H1 (cell line): ENCODE results near the gene MYH6. TPM values are rescaled to one million over a fixed set of nuclear protein-coding genes. Genes with fewer than 3 reads are reported as not detected.

Experiments used
- CTCF ChIA-PET: fragments of 300-600 bp; sonication (Branson Sonifier 250); formaldehyde crosslinking; loops from one replicate; lab custom pipeline; 2021; ENCODE audit not compliant: partially characterized antibody; lab: Charles Lee
- POLR2A ChIA-PET: fragments of 300-600 bp; sonication (Branson Sonifier 250); formaldehyde crosslinking; loops from one replicate; lab custom pipeline; 2021; ENCODE audit warnings: inconsistent platforms; ENCODE audit not compliant: partially characterized antibody; lab: Charles Lee
- DNase-seq, 2 experiments: peaks; one replicate each; pipeline versions ENCODE4 v3.0.0 to v3.0.0-alpha.2; 2010 to 2022; ENCODE audit warnings: low spot score in 2 of 2, low read depth in 1 of 2, mixed read lengths in 1 of 2
- FAIRE-seq: peaks from 2 replicates; lab custom pipeline; 2011; peaks lifted over from hg19 to GRCh38; lab: Jason Lieb, UNC
- H2AFZ ChIP-seq: 2 replicates; pipeline ENCODE4 v1.8.1; 2012; ENCODE audit warnings: low read length, inconsistent platforms
- H2AK5ac ChIP-seq: 2 replicates; pipeline ENCODE4 v1.6.1; 2013; ENCODE audit warnings: low read depth, low read length
- H2BK120ac ChIP-seq: replicated peaks from 2 replicates; pipeline ENCODE3; 2013; ENCODE audit warnings: low read depth, low read length, inconsistent platforms
- H2BK12ac ChIP-seq: 2 replicates; pipeline ENCODE4 v1.6.1; 2013; ENCODE audit warnings: low read depth, low read length
- H2BK15ac ChIP-seq: 2 replicates; pipeline ENCODE4 v1.6.1; 2013; ENCODE audit warnings: low read length
- H2BK20ac ChIP-seq: 2 replicates; pipeline ENCODE4 v1.6.1; 2013; ENCODE audit warnings: low read length
- H2BK5ac ChIP-seq: 2 replicates; pipeline ENCODE4 v1.6.1; 2013; ENCODE audit warnings: low read depth, low read length
- H3K14ac ChIP-seq: 2 replicates; pipeline ENCODE4 v1.6.1; 2013; ENCODE audit warnings: inconsistent platforms; ENCODE audit not compliant: insufficient read length
- H3K18ac ChIP-seq: 2 replicates; pipeline ENCODE4 v1.6.1; 2013; ENCODE audit warnings: low read length; ENCODE audit errors: extremely low read depth
- H3K23ac ChIP-seq: 2 replicates; pipeline ENCODE4 v1.6.1; 2013; ENCODE audit warnings: inconsistent platforms; ENCODE audit not compliant: insufficient read length
- H3K23me2 ChIP-seq: 2 replicates; pipeline ENCODE4 v1.6.1; 2013; ENCODE audit warnings: low read depth, low read length
- H3K27ac ChIP-seq: 2 replicates; pipeline ENCODE4 v1.6.1; 2011; ENCODE audit warnings: low read depth, low read length, inconsistent platforms
- H3K27me3 ChIP-seq, 4 experiments: replicated peaks in 1 of 4; 1 replicate in 1 of 4; 2 replicates in 3 of 4; pipeline versions ENCODE4 v1.6.1 to v1.8.1; 2011 to 2013; ENCODE audit warnings: low read length in 3 of 4, mild to moderate bottlenecking in 3 of 4, inconsistent platforms in 2 of 4, mixed read lengths in 2 of 4, moderate library complexity in 1 of 4; ENCODE audit not compliant: control insufficient read depth in 3 of 4, insufficient read depth in 3 of 4; ENCODE audit errors: extremely low read depth in 1 of 4
- H3K36me3 ChIP-seq, 4 experiments: 2 replicates each; pipeline versions ENCODE4 v1.6.1 to v1.8.1; 2011 to 2013; ENCODE audit warnings: mild to moderate bottlenecking in 4 of 4, low read length in 3 of 4, moderate library complexity in 2 of 4, control low read depth in 1 of 4, inconsistent platforms in 1 of 4; ENCODE audit not compliant: insufficient read depth in 4 of 4, control insufficient read depth in 2 of 4
- H3K4ac ChIP-seq: replicated peaks from 2 replicates; pipeline ENCODE3; 2013; ENCODE audit warnings: low read length, low read depth, mixed read lengths, inconsistent platforms; ENCODE audit not compliant: insufficient read length
- H3K4me1 ChIP-seq, 4 experiments: replicated peaks in 1 of 4; 1 replicate in 1 of 4; 2 replicates in 3 of 4; pipeline versions ENCODE4 v1.6.1 to v1.8.1; 2011 to 2013; ENCODE audit warnings: low read length in 3 of 4, inconsistent platforms in 2 of 4, mixed read lengths in 1 of 4; ENCODE audit not compliant: insufficient read depth in 4 of 4, control insufficient read depth in 3 of 4
- H3K4me2 ChIP-seq, 2 experiments: 2 replicates each; pipeline versions ENCODE4 v1.6.1 to v1.8.1; 2011 to 2013; ENCODE audit warnings: low read depth in 2 of 2, low read length in 2 of 2, control low read depth in 1 of 2, inconsistent platforms in 1 of 2, mild to moderate bottlenecking in 1 of 2; ENCODE audit not compliant: insufficient read depth in 1 of 2
- H3K4me3 ChIP-seq, 4 experiments: fragments of 200-600, 300-600 bp in 1 of 4; sonication (generic), shearing (Covaris generic), sonication (Bioruptor Twin) in 1 of 4; 2 replicates each; pipeline versions ENCODE4 v1.5.1 to v1.8.1; 2011 to 2016; ENCODE audit warnings: low read length in 4 of 4, low read depth in 3 of 4, control low read depth in 2 of 4, inconsistent platforms in 2 of 4, mild to moderate bottlenecking in 2 of 4, mixed read lengths in 1 of 4, moderate library complexity in 1 of 4; ENCODE audit not compliant: insufficient read depth in 2 of 4; ENCODE audit errors: extremely low read depth in 1 of 4
- H3K56ac ChIP-seq: replicated peaks from 2 replicates; pipeline ENCODE3; 2013; ENCODE audit warnings: low read depth, mild to moderate bottlenecking, mixed read lengths, low read length, inconsistent platforms; ENCODE audit not compliant: insufficient read length
- H3K79me1 ChIP-seq: 2 replicates; pipeline ENCODE4 v1.6.1; 2013; ENCODE audit warnings: low read depth, low read length, control low read depth
- H3K79me2 ChIP-seq, 2 experiments: 2 replicates each; pipeline versions ENCODE4 v1.6.1 to v1.8.1; 2012 to 2013; ENCODE audit warnings: low read length in 2 of 2, mild to moderate bottlenecking in 2 of 2, inconsistent platforms in 1 of 2; ENCODE audit not compliant: insufficient read depth in 2 of 2, control insufficient read depth in 1 of 2
- H3K9ac ChIP-seq, 4 experiments: replicated peaks in 1 of 4; 1 replicate in 1 of 4; 2 replicates in 3 of 4; pipeline versions ENCODE4 v1.6.1 to v1.8.1; 2011 to 2013; ENCODE audit warnings: low read depth in 3 of 4, low read length in 3 of 4, control low read depth in 2 of 4, mild to moderate bottlenecking in 2 of 4, moderate library complexity in 2 of 4, inconsistent platforms in 1 of 4; ENCODE audit errors: extremely low read depth in 1 of 4
- H3K9me3 ChIP-seq, 2 experiments: 2 replicates each; pipeline versions ENCODE4 v1.6.1 to v1.8.1; 2012 to 2013; ENCODE audit warnings: mild to moderate bottlenecking in 2 of 2, moderate library complexity in 2 of 2, control low read depth in 1 of 2, inconsistent platforms in 1 of 2, low read depth in 1 of 2, low read length in 1 of 2, mixed read lengths in 1 of 2; ENCODE audit not compliant: insufficient read depth in 2 of 2
- H4K20me1 ChIP-seq, 2 experiments: replicated peaks in 1 of 2; 2 replicates each; pipeline versions ENCODE3 to v1.8.1; 2011 to 2013; ENCODE audit warnings: inconsistent platforms in 2 of 2, low read length in 2 of 2, mild to moderate bottlenecking in 1 of 2; ENCODE audit not compliant: insufficient read depth in 2 of 2, control insufficient read depth in 1 of 2
- H4K5ac ChIP-seq: 2 replicates; pipeline ENCODE4 v1.6.1; 2013; ENCODE audit warnings: low read length, low read depth, mixed read lengths, inconsistent platforms; ENCODE audit not compliant: insufficient read length
- H4K8ac ChIP-seq: 2 replicates; pipeline ENCODE4 v1.8.0; 2013; ENCODE audit warnings: mild to moderate bottlenecking, moderate library complexity, low read length, inconsistent platforms; ENCODE audit not compliant: insufficient read depth; ENCODE audit errors: extremely low read depth
- H4K91ac ChIP-seq: replicated peaks from 2 replicates; pipeline ENCODE3; 2013; ENCODE audit warnings: low read length, mixed read lengths, inconsistent platforms; ENCODE audit not compliant: insufficient read length
- BCL11A ChIP-seq, 2 experiments: IDR thresholded peaks; one replicate each; pipeline ENCODE4 v1.6.1; 2011; ENCODE audit warnings: low read depth in 2 of 2, low read length in 2 of 2, mild to moderate bottlenecking in 2 of 2
- CBX5 ChIP-seq: fragments of 300-800, 300-1000 bp; sonication (generic); IDR thresholded peaks from 2 replicates; pipeline ENCODE4 v1.7.1; 2016; ENCODE audit warnings: antibody characterized with exemption, low read length, low read depth
- EGR1 ChIP-seq: IDR thresholded peaks from 2 replicates; pipeline ENCODE4 v1.6.1; 2011; ENCODE audit warnings: low read depth, low read length, borderline replicate concordance
- KDM4A ChIP-seq: IDR thresholded peaks from one replicate; pipeline ENCODE4 v1.7.1; 2012; ENCODE audit warnings: low read depth, mild to moderate bottlenecking, moderate library complexity, low read length, inconsistent platforms; ENCODE audit not compliant: severe bottlenecking
- POLR2AphosphoS5 ChIP-seq: IDR thresholded peaks from 2 replicates; pipeline ENCODE4 v1.6.1; 2011; ENCODE audit warnings: low read depth, low read length
- TAF1 ChIP-seq: IDR thresholded peaks from 2 replicates; pipeline ENCODE4 v1.6.1; 2011; ENCODE audit warnings: mild to moderate bottlenecking, low read depth, low read length
- WGBS, 2 experiments: shearing (Covaris generic) in 1 of 2; methylation state at CpG; one replicate each; pipeline versions ENCODE4 v1.1.6 to v1.1.7; 2013 to 2015; ENCODE audit warnings: low lambda C conversion rate in 2 of 2, mixed read lengths in 2 of 2, inconsistent platforms in 1 of 2, low coverage in 1 of 2, missing lambda C conversion rate in 1 of 2; ENCODE audit not compliant: insufficient replicate concordance in 2 of 2, insufficient coverage in 1 of 2, insufficient read length in 1 of 2; ENCODE audit errors: extremely low coverage in 1 of 2, missing lambda C conversion rate in 1 of 2; 5-methylcytosine and 5-hydroxymethylcytosine counted together
- polyA plus RNA-seq, 7 experiments: library from polyadenylated mRNA; depleted of rRNA in 3 of 7; stranded (reverse) in 5 of 7; unstranded in 2 of 7; fragments of >200 nt in 5 of 7; fragments of 200-250 nt in 2 of 7; gene quantifications; 1 replicate in 5 of 7; 2 replicates in 1 of 7; 4 replicates in 1 of 7; pipeline versions ENCODE4 v1.2.1 to v1.2.3, GENCODE V29; 2011 to 2013; ENCODE audit warnings: missing spikeins in 2 of 7, mixed read lengths in 2 of 7
- total RNA-seq: library from RNA; stranded (reverse); fragmentation: NEBNext Ultra II Directional; extraction: Animal tissue kit (Norgen Biotek cat#: 25700); gene quantifications from 2 replicates; pipeline ENCODE4 v1.2.1, GENCODE V29; 2021
- TF ChIP-seq, protein P1 (sequence below): IDR thresholded peaks from 2 replicates; pipeline ENCODE4 v1.6.1; 2012; ENCODE audit warnings: low read length, inconsistent platforms

MYH6 gene
- total and polyA plus RNA-seq, 2 of the 8 experiments (the other 6 are each of a cell fraction or from before 2014, with no cell fraction given), result 0.03 TPM; not detected in 1

DNA sequence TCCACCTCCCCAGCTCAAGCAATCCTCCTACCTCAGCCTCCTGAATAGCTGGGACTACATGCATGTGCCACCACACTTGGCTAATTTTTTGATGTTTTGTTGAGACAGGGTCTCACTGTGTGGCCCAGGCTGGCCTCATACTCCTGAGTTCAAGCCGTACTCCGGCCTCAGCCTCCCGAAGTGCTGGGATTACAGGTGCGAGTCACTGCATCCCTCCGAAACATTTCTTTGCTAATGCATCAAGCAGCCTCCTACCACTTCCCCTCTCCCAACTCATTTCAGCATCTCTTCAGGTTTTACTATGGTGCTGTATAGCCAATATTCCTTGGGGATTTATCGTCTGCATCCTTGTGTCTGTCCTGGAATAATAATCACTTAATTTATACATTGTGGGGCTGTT lies 53.1 kb downstream of the MYH6 start:
- H3K36me3 ChIP-seq, result peaks cover 0 to 22% (median 8%) of the 10 kb centered on the region in 4 experiments; a peak in 4 of 8 replicates
- no peak overlapping the region for H2AFZ ChIP-seq
- no peak overlapping the region for H3K23ac ChIP-seq
- no peak overlapping the region for H2BK20ac ChIP-seq
- H3K4me2 ChIP-seq, result no peak overlapping the region
- H2BK15ac ChIP-seq, result no peak overlapping the region
- no peak overlapping the region for H3K18ac ChIP-seq
- peaks cover 0 to 3% of the 10 kb centered on the region in 2 experiments for H4K20me1 ChIP-seq
- H3K14ac ChIP-seq, result no peak overlapping the region
- no peak overlapping the region for H2BK120ac ChIP-seq
- H3K9me3 ChIP-seq, result no peaks in the 10 kb centered on the region
- peaks cover 0 to 3% (median 2%) of the 10 kb centered on the region in 4 experiments; a peak in 4 of 7 replicates for H3K4me1 ChIP-seq
- no peak overlapping the region for H3K4ac ChIP-seq
- DNase-seq (no peak), FAIRE-seq (no peak)
- no peak overlapping the region for H4K5ac ChIP-seq
- ChIA-PET POLR2A (interaction anchor here (0.6 to 6.4 kb wide), 4 partner anchors 9 to 193 kb away, joined by 3 to 73 read pairs (median 14); partner anchors contain the start of genes EFS and PABPN1), CTCF (interaction anchor here (0.9 to 20.9 kb wide), 6 partner anchors 9 to 123 kb away, joined by 3 to 333 read pairs (median 7); partner anchors contain the start of genes CMTM5 and IL25)
- no peak overlapping the region for H3K56ac ChIP-seq
- H3K9ac ChIP-seq, result no peak overlapping the region
- peaks cover 10% of the 10 kb centered on the region for H3K23me2 ChIP-seq
- no peak overlapping the region for H3K27ac ChIP-seq
- WGBS, 2 experiments, result 90% methylated on average over 6 of the region's 6 CpGs; no CpG with 5 or more reads in 1 of the 2 experiments
- no peak overlapping the region for H4K8ac ChIP-seq
- H2BK5ac ChIP-seq, result no peak overlapping the region
- H3K79me2 ChIP-seq, result no peaks in the 10 kb centered on the region
- no peaks in the 10 kb centered on the region for H3K79me1 ChIP-seq
- TF ChIP-seq EGR1 (no peak), KDM4A (no peak), TAF1 (no peak), BCL11A (IDR thresholded peaks at IDR 0.05; ENCODE audit: low read depth in 2 of 2, low read length in 2 of 2) (no peak), CBX5 (no peak), POLR2AphosphoS5 (peak; percentile 62; the same call in 1 of the 2 replicates)
- TF ChIP-seq, protein P1, sequence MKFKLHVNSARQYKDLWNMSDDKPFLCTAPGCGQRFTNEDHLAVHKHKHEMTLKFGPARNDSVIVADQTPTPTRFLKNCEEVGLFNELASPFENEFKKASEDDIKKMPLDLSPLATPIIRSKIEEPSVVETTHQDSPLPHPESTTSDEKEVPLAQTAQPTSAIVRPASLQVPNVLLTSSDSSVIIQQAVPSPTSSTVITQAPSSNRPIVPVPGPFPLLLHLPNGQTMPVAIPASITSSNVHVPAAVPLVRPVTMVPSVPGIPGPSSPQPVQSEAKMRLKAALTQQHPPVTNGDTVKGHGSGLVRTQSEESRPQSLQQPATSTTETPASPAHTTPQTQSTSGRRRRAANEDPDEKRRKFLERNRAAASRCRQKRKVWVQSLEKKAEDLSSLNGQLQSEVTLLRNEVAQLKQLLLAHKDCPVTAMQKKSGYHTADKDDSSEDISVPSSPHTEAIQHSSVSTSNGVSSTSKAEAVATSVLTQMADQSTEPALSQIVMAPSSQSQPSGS, result no peak
- H2AK5ac ChIP-seq, result no peak overlapping the region
- H3K4me3 ChIP-seq, result no peak overlapping the region
- no peak overlapping the region for H4K91ac ChIP-seq
- no peak overlapping the region for H2BK12ac ChIP-seq
- peaks cover 0 to 14% (median 10%) of the 10 kb centered on the region in 4 experiments; a peak in 6 of 7 replicates for H3K27me3 ChIP-seq
